ENCODE measurements around the gene KCNT2. TPM values are rescaled to one million over a fixed set of nuclear protein-coding genes. Genes with fewer than 3 reads are reported as not detected.

The KCNT2 gene
- total RNA-seq, 2 experiments from 2014 or later = not detected

GRCh38 chr1:196381544-196381943, 226.7 kb downstream of the KCNT2 start:
- Histone ChIP-seq H3K36me3 (ENCODE audit: insufficient read depth, low read length) (no peaks in the 10 kb centered on the region), H2AFZ (ENCODE audit: low read length) (no peak overlapping the region), H3K4me3 (ENCODE audit: low read depth, low read length, poor library complexity, severe bottlenecking) (no peak overlapping the region), H3K9me3 (ENCODE audit: low read length) (no peaks in the 10 kb centered on the region), H4K20me1 (ENCODE audit: insufficient read depth, low read length) (no peaks in the 10 kb centered on the region), H3K4me1 (ENCODE audit: insufficient read depth, low read length, poor library complexity, severe bottlenecking) (no peaks in the 10 kb centered on the region), H3K27ac (ENCODE audit: low read depth, low read length, poor library complexity, severe bottlenecking) (no peak overlapping the region), H3K79me2 (ENCODE audit: insufficient read depth, low read depth, low read length) (no peaks in the 10 kb centered on the region), H3K4me2 (ENCODE audit: low read length) (no peak overlapping the region), H3K9me2 (ENCODE audit: insufficient read depth, low read length) (no peaks in the 10 kb centered on the region)
- intact Hi-C loops (cut with micrococcal nuclease; ENCODE audit: unreplicated experiment) = no loop called here
- CTCF ChIA-PET (ENCODE audit: unreplicated experiment) = no interaction called here
- DNase-seq (ENCODE audit: low spot score) = no peak
- no TSS peak for BruUV-seq (replicated peaks)
- TF ChIP-seq EZH2phosphoT487 (IDR thresholded peaks at IDR 0.05; ENCODE audit: borderline replicate concordance, low read depth, low read length) = no peak
- TF ChIP-seq, protein P1, sequence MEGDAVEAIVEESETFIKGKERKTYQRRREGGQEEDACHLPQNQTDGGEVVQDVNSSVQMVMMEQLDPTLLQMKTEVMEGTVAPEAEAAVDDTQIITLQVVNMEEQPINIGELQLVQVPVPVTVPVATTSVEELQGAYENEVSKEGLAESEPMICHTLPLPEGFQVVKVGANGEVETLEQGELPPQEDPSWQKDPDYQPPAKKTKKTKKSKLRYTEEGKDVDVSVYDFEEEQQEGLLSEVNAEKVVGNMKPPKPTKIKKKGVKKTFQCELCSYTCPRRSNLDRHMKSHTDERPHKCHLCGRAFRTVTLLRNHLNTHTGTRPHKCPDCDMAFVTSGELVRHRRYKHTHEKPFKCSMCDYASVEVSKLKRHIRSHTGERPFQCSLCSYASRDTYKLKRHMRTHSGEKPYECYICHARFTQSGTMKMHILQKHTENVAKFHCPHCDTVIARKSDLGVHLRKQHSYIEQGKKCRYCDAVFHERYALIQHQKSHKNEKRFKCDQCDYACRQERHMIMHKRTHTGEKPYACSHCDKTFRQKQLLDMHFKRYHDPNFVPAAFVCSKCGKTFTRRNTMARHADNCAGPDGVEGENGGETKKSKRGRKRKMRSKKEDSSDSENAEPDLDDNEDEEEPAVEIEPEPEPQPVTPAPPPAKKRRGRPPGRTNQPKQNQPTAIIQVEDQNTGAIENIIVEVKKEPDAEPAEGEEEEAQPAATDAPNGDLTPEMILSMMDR (conservative IDR thresholded peaks at IDR 0.05; ENCODE audit: low read length) = no peak
- POLR2A ChIA-PET = no interaction called here

DNA sequence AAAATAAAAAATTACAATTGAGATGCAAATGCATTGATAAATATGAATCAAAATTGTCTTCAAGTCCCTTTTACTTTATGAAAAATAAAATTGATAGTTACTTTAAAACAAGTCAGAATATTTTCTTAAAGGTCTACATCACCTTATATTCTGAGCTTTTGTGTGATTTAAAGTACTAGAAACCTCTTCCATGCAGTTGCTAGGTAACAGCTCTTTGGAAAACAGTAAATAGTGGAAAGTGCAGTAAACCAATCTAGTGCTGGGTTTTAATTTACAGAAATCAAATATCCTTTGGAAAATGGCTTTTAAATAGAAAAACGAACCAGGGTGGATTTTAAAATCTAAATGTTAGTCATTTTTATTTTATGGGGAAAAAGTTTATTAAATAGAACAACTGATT, 227.9 kb downstream of the KCNT2 start:
- POLR2A ChIA-PET = no interaction called here
- Histone ChIP-seq H3K9me3 (ENCODE audit: low read length) (no peaks in the 10 kb centered on the region), H3K4me2 (ENCODE audit: low read length) (no peak overlapping the region), H3K79me2 (ENCODE audit: insufficient read depth, low read depth, low read length) (no peaks in the 10 kb centered on the region), H3K9me2 (ENCODE audit: insufficient read depth, low read length) (no peaks in the 10 kb centered on the region), H4K20me1 (ENCODE audit: insufficient read depth, low read length) (no peaks in the 10 kb centered on the region), H3K36me3 (ENCODE audit: insufficient read depth, low read length) (no peaks in the 10 kb centered on the region), H3K4me1 (ENCODE audit: insufficient read depth, low read length, poor library complexity, severe bottlenecking) (no peaks in the 10 kb centered on the region), H3K27ac (ENCODE audit: low read depth, low read length, poor library complexity, severe bottlenecking) (no peak overlapping the region), H3K4me3 (ENCODE audit: low read depth, low read length, poor library complexity, severe bottlenecking) (no peak overlapping the region), H2AFZ (ENCODE audit: low read length) (no peak overlapping the region)
- intact Hi-C loops (cut with micrococcal nuclease; ENCODE audit: unreplicated experiment) = no loop called here
- no peak for DNase-seq (ENCODE audit: low spot score)
- no TSS peak for BruUV-seq (replicated peaks)
- CTCF ChIA-PET (ENCODE audit: unreplicated experiment) = no interaction called here
- no peak for TF ChIP-seq EZH2phosphoT487 (IDR thresholded peaks at IDR 0.05; ENCODE audit: borderline replicate concordance, low read depth, low read length)
- TF ChIP-seq, protein P1 (conservative IDR thresholded peaks at IDR 0.05; ENCODE audit: low read length) = no peak

- no peak overlapping the region for H3K27ac ChIP-seq (ENCODE audit: low read depth, low read length, poor library complexity, severe bottlenecking)
- TF ChIP-seq, protein P1 (conservative IDR thresholded peaks at IDR 0.05; ENCODE audit: low read length) = no peak
- no peak for TF ChIP-seq EZH2phosphoT487 (IDR thresholded peaks at IDR 0.05; ENCODE audit: borderline replicate concordance, low read depth, low read length)
- ChIA-PET POLR2A (no interaction called here), CTCF (ENCODE audit: unreplicated experiment) (no interaction called here)
- BruUV-seq (replicated peaks) = no TSS peak
- H3K4me1 ChIP-seq (ENCODE audit: insufficient read depth, low read length, poor library complexity, severe bottlenecking) = no peaks in the 10 kb centered on the region
- intact Hi-C loops (cut with micrococcal nuclease; ENCODE audit: unreplicated experiment) = loop anchor here (5.0 kb wide), 1 partner anchor 226 kb away; no protein-coding TSS in a partner anchor
- H3K4me2 ChIP-seq (ENCODE audit: low read length) = no peak overlapping the region
- H4K20me1 ChIP-seq (ENCODE audit: insufficient read depth, low read length) = no peaks in the 10 kb centered on the region
- H3K4me3 ChIP-seq (ENCODE audit: low read depth, low read length, poor library complexity, severe bottlenecking) = no peak overlapping the region
- no peaks in the 10 kb centered on the region for H3K79me2 ChIP-seq (ENCODE audit: insufficient read depth, low read depth, low read length)
- H3K9me3 ChIP-seq (ENCODE audit: low read length) = no peaks in the 10 kb centered on the region
- no peak for DNase-seq (ENCODE audit: low spot score)
- H2AFZ ChIP-seq (ENCODE audit: low read length) = no peak overlapping the region
- no peaks in the 10 kb centered on the region for H3K36me3 ChIP-seq (ENCODE audit: insufficient read depth, low read length)
- no peaks in the 10 kb centered on the region for H3K9me2 ChIP-seq (ENCODE audit: insufficient read depth, low read length)
Observed at GRCh38 chr1:196377811-196378210, 230.4 kb downstream of the KCNT2 start.
